Endothelial cell of umbilical vein (primary cell): ENCODE results near the gene PNLIP. TPM values are rescaled to one million over a fixed set of nuclear protein-coding genes. Genes with fewer than 3 reads are reported as not detected.

ENCODE experiments used
- BruUV-seq: library from RNA; stranded (reverse); fragments of 400-500 nt; replicated peaks from 2 replicates; lab custom pipeline; 2021; lab: Mats Ljungman, UMichigan
- CTCF ChIA-PET: fragments of 300-600, 350-600 bp; sonication (Branson Sonifier 250); formaldehyde crosslinking; loops from one replicate; lab custom pipeline; 2021; ENCODE audit warnings: antibody characterized with exemption, inconsistent platforms; lab: Charles Lee
- POLR2A ChIA-PET: fragments of 300-600, 350-600 bp; sonication (Branson Sonifier 250); formaldehyde crosslinking; loops from one replicate; lab custom pipeline; 2021; ENCODE audit warnings: antibody characterized with exemption, inconsistent platforms; lab: Charles Lee
- DNase-seq: peaks from one replicate; pipeline ENCODE4 v3.0.0-alpha.2; 2011; ENCODE audit warnings: low read depth, low spot score
- FAIRE-seq: peaks from 2 replicates; lab custom pipeline; 2011; peaks lifted over from hg19 to GRCh38; lab: Jason Lieb, UNC
- H2AFZ ChIP-seq: 2 replicates; pipeline ENCODE4 v1.6.0; 2012; ENCODE audit warnings: low read depth, low read length, control low read depth, inconsistent platforms
- H3K27ac ChIP-seq: 2 replicates; pipeline ENCODE4 v1.5.1; 2011; ENCODE audit warnings: low read depth, mild to moderate bottlenecking, control low read depth, low read length, moderate library complexity; ENCODE audit not compliant: insufficient read depth
- H3K27me3 ChIP-seq, 2 experiments: 2 replicates each; pipeline versions ENCODE4 v1.6.0 to v1.6.1; 2011; ENCODE audit warnings: low read length in 2 of 2, mixed read lengths in 1 of 2; ENCODE audit not compliant: control insufficient read depth in 2 of 2, insufficient read depth in 2 of 2
- H3K36me3 ChIP-seq, 2 experiments: 2 replicates in 1 of 2; 3 replicates in 1 of 2; pipeline ENCODE4 v1.5.1; 2011; ENCODE audit warnings: low read length in 2 of 2, mild to moderate bottlenecking in 1 of 2, moderate library complexity in 1 of 2; ENCODE audit not compliant: control insufficient read depth in 2 of 2, insufficient read depth in 2 of 2; ENCODE audit errors: extremely low read depth in 1 of 2
- H3K4me1 ChIP-seq: 3 replicates; pipeline ENCODE4 v1.5.1; 2011; ENCODE audit warnings: mild to moderate bottlenecking, low read length; ENCODE audit not compliant: control insufficient read depth, insufficient read depth; ENCODE audit errors: extremely low read depth
- H3K4me2 ChIP-seq: 2 replicates; pipeline ENCODE4 v1.6.1; 2011; ENCODE audit warnings: low read length, control low read depth, mixed read lengths; ENCODE audit not compliant: insufficient read depth
- H3K4me3 ChIP-seq, 3 experiments: fragments of 200-600 bp in 1 of 3; sonication (generic), shearing (Covaris generic) in 1 of 3; replicated peaks in 1 of 3; 2 replicates each; pipeline ENCODE4 v1.5.1; 2011 to 2016; ENCODE audit warnings: control low read depth in 3 of 3, low read length in 3 of 3, mild to moderate bottlenecking in 2 of 3, inconsistent platforms in 1 of 3, low read depth in 1 of 3, moderate library complexity in 1 of 3; ENCODE audit not compliant: insufficient read depth in 1 of 3
- H3K79me2 ChIP-seq: 2 replicates; pipeline ENCODE4 v1.6.0; 2012; ENCODE audit warnings: low read length, inconsistent platforms; ENCODE audit not compliant: control insufficient read depth, insufficient read depth
- H3K9ac ChIP-seq: replicated peaks from 2 replicates; pipeline ENCODE3; 2011; ENCODE audit warnings: low read length, control low read depth; ENCODE audit not compliant: insufficient read depth; ENCODE audit errors: extremely low read depth
- H3K9me1 ChIP-seq: replicated peaks from 3 replicates; pipeline ENCODE4 v1.6.0; 2011; ENCODE audit warnings: mild to moderate bottlenecking, low read length; ENCODE audit not compliant: control insufficient read depth, insufficient read depth; ENCODE audit errors: extremely low read depth
- H3K9me3 ChIP-seq: replicated peaks from 2 replicates; pipeline ENCODE4 v1.5.1; 2012; ENCODE audit warnings: low read length, inconsistent platforms; ENCODE audit not compliant: control insufficient read depth, insufficient read depth
- H4K20me1 ChIP-seq: replicated peaks from 2 replicates; pipeline ENCODE3; 2011; ENCODE audit warnings: mild to moderate bottlenecking, low read length; ENCODE audit not compliant: control insufficient read depth, insufficient read depth; ENCODE audit errors: extremely low read depth
- EZH2 ChIP-seq: IDR thresholded peaks from 2 replicates; pipeline ENCODE4 v1.6.1; 2012; ENCODE audit warnings: borderline replicate concordance, low read depth, mild to moderate bottlenecking, moderate library complexity, low read length, inconsistent platforms; ENCODE audit not compliant: severe bottlenecking
- FOS ChIP-seq: IDR thresholded peaks from 2 replicates; pipeline ENCODE4 v1.6.1; 2011; ENCODE audit warnings: mild to moderate bottlenecking, low read length, moderate library complexity, borderline replicate concordance; ENCODE audit not compliant: insufficient read depth
- GATA2 ChIP-seq: IDR thresholded peaks from 2 replicates; pipeline ENCODE4 v1.7.0; 2011; ENCODE audit warnings: low read depth, mild to moderate bottlenecking, moderate library complexity, mixed read lengths, low read length; ENCODE audit not compliant: insufficient read length, insufficient read depth
- JUN ChIP-seq: IDR thresholded peaks from 2 replicates; pipeline ENCODE4 v1.6.1; 2011; ENCODE audit warnings: borderline replicate concordance, low read depth; ENCODE audit not compliant: insufficient read length, insufficient read depth
- MAX ChIP-seq: IDR thresholded peaks from 2 replicates; pipeline ENCODE4 v1.6.1; 2011; ENCODE audit not compliant: insufficient read depth, insufficient read length
- MYC ChIP-seq: IDR thresholded peaks from one replicate; pipeline ENCODE4 v1.6.1; 2011; ENCODE audit warnings: mild to moderate bottlenecking, low read depth, low read length
- POLR2A ChIP-seq: IDR thresholded peaks from 2 replicates; pipeline ENCODE4 v1.6.1; 2012; ENCODE audit warnings: low read depth, mild to moderate bottlenecking, control low read depth, low read length
- POLR2AphosphoS5 ChIP-seq: IDR thresholded peaks from 2 replicates; pipeline ENCODE4 v1.6.1; 2012; ENCODE audit warnings: low read depth, mild to moderate bottlenecking, control low read depth, low read length, moderate library complexity; ENCODE audit not compliant: insufficient read depth
- dilution Hi-C: fragments of 300-500 bp; cut with MboI; formaldehyde crosslinking; loops from one replicate; pipeline ENCODE4 v1.15.0; 2019; ENCODE audit warnings: low sequenced_read_pairs; ENCODE audit not compliant: extremely low pct_ligation_motif_present
- intact Hi-C: fragments of 100-400 bp; cut with micrococcal nuclease; formaldehyde crosslinking; loops from one replicate; pipeline ENCODE4 v1.10.0; 2022
- polyA plus RNA-seq, 4 experiments: library from polyadenylated mRNA; depleted of rRNA in 3 of 4; stranded (reverse) in 3 of 4; unstranded in 1 of 4; fragments of >200 nt; gene quantifications; 2 replicates each; pipeline versions ENCODE4 v1.2.1 to v1.2.3, GENCODE V29; 2011 to 2012; ENCODE audit warnings: missing spikeins in 1 of 4
- total RNA-seq: library from RNA; stranded (reverse); gene quantifications from 2 replicates; pipeline ENCODE4 v1.2.3, GENCODE V29; 2021
- TF ChIP-seq, protein P1 (sequence below), 2 donors: IDR thresholded peaks; 1 replicate in 1 of 2; 2 replicates in 1 of 2; pipeline ENCODE4 v1.5.1; 2011; ENCODE audit warnings: low read length in 2 of 2, mild to moderate bottlenecking in 2 of 2, moderate library complexity in 2 of 2, control low read depth in 1 of 2, inconsistent platforms in 1 of 2, low read depth in 1 of 2; ENCODE audit not compliant: insufficient read depth in 1 of 2; ENCODE audit errors: extremely low read depth in 1 of 2

Gene PNLIP
- total and polyA plus RNA-seq, 2 donors (not counting 3 experiments of a cell fraction or from before 2014, with no cell fraction given) = not detected

DNA sequence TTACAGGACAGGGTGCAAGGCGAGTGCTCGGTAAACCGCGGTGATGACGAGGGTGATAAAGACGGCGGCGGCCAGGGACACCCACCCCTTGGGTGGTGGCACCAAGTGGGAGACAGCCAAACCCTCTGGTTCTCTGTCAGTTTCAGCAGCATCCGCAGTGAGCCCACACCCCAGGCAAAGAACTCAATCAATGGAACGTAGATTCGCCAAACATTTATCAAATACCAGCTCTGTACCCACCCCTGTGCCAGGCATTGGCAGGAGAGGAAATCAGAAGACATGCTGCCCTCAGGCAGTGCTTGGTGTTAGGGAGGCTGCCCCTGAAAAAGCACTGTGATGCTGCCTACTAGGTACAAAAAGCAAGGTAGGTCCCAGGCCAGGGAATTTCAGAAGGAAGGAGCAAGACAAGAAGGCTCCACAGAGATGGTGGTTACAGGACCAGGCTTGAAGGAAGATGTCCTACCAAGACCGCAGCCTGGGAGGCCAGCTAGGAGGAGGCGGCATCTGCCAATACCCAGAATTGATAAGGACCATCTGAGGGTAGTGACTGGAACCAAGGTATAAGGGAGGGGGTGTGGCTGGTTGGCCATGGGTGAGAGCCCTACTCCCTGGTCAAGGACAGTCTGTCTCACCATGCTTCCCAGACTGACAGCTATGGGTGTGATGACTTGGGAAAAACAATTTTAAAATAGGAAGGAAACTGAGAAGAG is 64.9 kb downstream of the PNLIP start:
- FAIRE-seq (no peak), DNase-seq (no peak)
- intact Hi-C loops = no loop called here
- H3K27me3 ChIP-seq = no peaks in the 10 kb centered on the region
- CTCF ChIA-PET = no interaction called here
- BruUV-seq = no TSS peak
- H3K4me2 ChIP-seq = no peak overlapping the region
- no peak overlapping the region for H3K9ac ChIP-seq
- POLR2A ChIA-PET = no interaction called here
- H3K4me3 ChIP-seq = no peak overlapping the region
- no peaks in the 10 kb centered on the region for H3K4me1 ChIP-seq
- H3K27ac ChIP-seq = no peak overlapping the region
- TF ChIP-seq POLR2A = no peak
- TF ChIP-seq MYC = no peak
- no peak for TF ChIP-seq POLR2AphosphoS5
- TF ChIP-seq GATA2 = no peak
- TF ChIP-seq MAX = no peak
- TF ChIP-seq EZH2 = no peak
- TF ChIP-seq JUN = no peak
- no peak for TF ChIP-seq FOS
- TF ChIP-seq, protein P1, sequence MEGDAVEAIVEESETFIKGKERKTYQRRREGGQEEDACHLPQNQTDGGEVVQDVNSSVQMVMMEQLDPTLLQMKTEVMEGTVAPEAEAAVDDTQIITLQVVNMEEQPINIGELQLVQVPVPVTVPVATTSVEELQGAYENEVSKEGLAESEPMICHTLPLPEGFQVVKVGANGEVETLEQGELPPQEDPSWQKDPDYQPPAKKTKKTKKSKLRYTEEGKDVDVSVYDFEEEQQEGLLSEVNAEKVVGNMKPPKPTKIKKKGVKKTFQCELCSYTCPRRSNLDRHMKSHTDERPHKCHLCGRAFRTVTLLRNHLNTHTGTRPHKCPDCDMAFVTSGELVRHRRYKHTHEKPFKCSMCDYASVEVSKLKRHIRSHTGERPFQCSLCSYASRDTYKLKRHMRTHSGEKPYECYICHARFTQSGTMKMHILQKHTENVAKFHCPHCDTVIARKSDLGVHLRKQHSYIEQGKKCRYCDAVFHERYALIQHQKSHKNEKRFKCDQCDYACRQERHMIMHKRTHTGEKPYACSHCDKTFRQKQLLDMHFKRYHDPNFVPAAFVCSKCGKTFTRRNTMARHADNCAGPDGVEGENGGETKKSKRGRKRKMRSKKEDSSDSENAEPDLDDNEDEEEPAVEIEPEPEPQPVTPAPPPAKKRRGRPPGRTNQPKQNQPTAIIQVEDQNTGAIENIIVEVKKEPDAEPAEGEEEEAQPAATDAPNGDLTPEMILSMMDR (IDR thresholded peaks at IDR 0.05; ENCODE audit: extremely low read depth in 1 of 2, insufficient read depth in 1 of 2, low read depth in 1 of 2, low read length in 2 of 2) = no peak
- no peaks in the 10 kb centered on the region for H3K79me2 ChIP-seq
- dilution Hi-C loops = no loop called here
- H2AFZ ChIP-seq = no peak overlapping the region
- H3K36me3 ChIP-seq = no peaks in the 10 kb centered on the region
- H3K9me3 ChIP-seq = no peaks in the 10 kb centered on the region
- no peaks in the 10 kb centered on the region for H3K9me1 ChIP-seq
- H4K20me1 ChIP-seq = no peaks in the 10 kb centered on the region
